Hindlimb muscle (tissue), 1 donor: Measurements from ENCODE around the gene TAF13. TPM values are rescaled to one million over a fixed set of nuclear protein-coding genes. Genes with fewer than 3 reads are reported as not detected.
"Not testable (repeated sequence)": the region's sequence is repeated elsewhere in the genome, so short reads cannot be mapped to it uniquely, and the experiment has no call there.

ENCODE experiments used
- DNase-seq: peaks from one replicate; pipeline ENCODE4 v3.0.0-alpha.2; 2013
- polyA plus RNA-seq: library from polyadenylated mRNA; unstranded; fragments of 120-200 nt; gene quantifications from one replicate; pipeline ENCODE4 v1.2.1, GENCODE V29; 2013; ENCODE audit not compliant: insufficient read length

TAF13 gene
- polyA plus RNA-seq, 1 donor = 34.1 TPM

GRCh38 chr1:109091078-109091838, 15.5 kb upstream of the TAF13 start:
- no peak for DNase-seq

GRCh38 chr1:109090196-109091077, 14.6 kb upstream of the TAF13 start, which contains the start of gene TMEM167B:
Gene TMEM167B (plus strand): TSS chr1:109090764. CDS start chr1:109090873, 109 bp downstream.
- peak; percentile 93 for DNase-seq

GRCh38 chr1:109089242-109090015, 13.6 kb upstream of the TAF13 start:
- DNase-seq = peak; percentile 65

- DNase-seq = no peak
Observed at GRCh38 chr1:109084563-109085517, 9.0 kb upstream of the TAF13 start.

GRCh38 chr1:109083923-109084322, 8.1 kb upstream of the TAF13 start:
- DNase-seq = no peak

- DNase-seq = no peak
Observed at GRCh38 chr1:109083501-109083900, 7.7 kb upstream of the TAF13 start.

- no peak for DNase-seq
Observed at GRCh38 chr1:109080441-109081082, 4.8 kb upstream of the TAF13 start.

- DNase-seq = no peak
Observed at GRCh38 chr1:109079240-109079622, 3.4 kb upstream of the TAF13 start.

GRCh38 chr1:109078317-109078716, 2.5 kb upstream of the TAF13 start:
- no peak for DNase-seq

- DNase-seq = no peak
Observed at GRCh38 chr1:109069294-109069693, 6.5 kb downstream of the TAF13 start.

GRCh38 chr1:109067883-109068282, 7.9 kb downstream of the TAF13 start:
- no peak for DNase-seq

GRCh38 chr1:109065137-109065536, 10.7 kb downstream of the TAF13 start:
- no peak for DNase-seq

- DNase-seq = no peak
Observed at GRCh38 chr1:109061183-109061582, 14.6 kb downstream of the TAF13 start.

GRCh38 chr1:109060707-109061106, 15.1 kb downstream of the TAF13 start:
- DNase-seq = no peak

GRCh38 chr1:109059026-109059425, 16.8 kb downstream of the TAF13 start:
- no peak for DNase-seq

- no peak for DNase-seq
Observed at GRCh38 chr1:109056064-109056463, 19.7 kb downstream of the TAF13 start.

- DNase-seq = not testable (repeated sequence)
Observed at GRCh38 chr1:109052145-109052544, 23.7 kb downstream of the TAF13 start.

GRCh38 chr1:109050228-109050995, 25.4 kb downstream of the TAF13 start:
- DNase-seq = no peak

GRCh38 chr1:109048335-109048734, 27.5 kb downstream of the TAF13 start:
- DNase-seq = no peak

GRCh38 chr1:109047339-109047738, 28.5 kb downstream of the TAF13 start:
- no peak for DNase-seq
